ENCODE measurements around the gene TOR2A. TPM values are rescaled to one million over a fixed set of nuclear protein-coding genes. Genes with fewer than 3 reads are reported as not detected.

The TOR2A gene
- polyA plus RNA-seq, 1 donor (not counting 4 experiments of a cell fraction or from before 2014, with no cell fraction given), result 2.3 TPM

DNA sequence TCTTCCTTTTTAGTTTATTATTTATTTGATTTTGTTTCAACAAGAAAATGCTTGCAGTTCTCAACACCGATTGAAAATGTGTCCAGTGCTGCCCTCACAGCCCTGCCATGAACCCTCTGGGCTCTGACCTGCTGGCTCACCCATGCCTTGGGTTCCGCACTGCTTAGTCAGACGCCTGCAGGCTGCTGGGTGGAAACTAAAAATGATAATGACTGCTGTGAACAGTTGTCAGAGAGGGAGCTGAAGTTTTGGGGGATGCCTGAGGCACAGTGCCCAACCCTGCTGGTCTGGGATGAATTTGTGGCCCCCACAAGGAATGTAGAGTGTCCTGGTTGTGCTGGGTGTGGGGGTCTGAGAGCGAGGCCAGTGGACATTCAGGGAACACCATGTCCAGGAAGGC is 50.5 kb downstream of the TOR2A start:
- Histone ChIP-seq H3K4me2 (ENCODE audit: control insufficient read depth, extremely low read depth, insufficient read depth, low read depth, low read length) (no peak overlapping the region), H3K9me1 (ENCODE audit: control insufficient read depth, extremely low read depth, insufficient read depth, low read length) (no peaks in the 10 kb centered on the region), H3K4me3 (ENCODE audit: control insufficient read depth in 2 of 3, extremely low read depth in 1 of 3, insufficient read depth in 2 of 3, low read depth in 1 of 3, low read length in 3 of 3) (no peak overlapping the region), H4K20me1 (ENCODE audit: control insufficient read depth, extremely low read depth, insufficient read depth, low read length) (no peaks in the 10 kb centered on the region), H3K9ac (ENCODE audit: control insufficient read depth, extremely low read depth, insufficient read depth, low read length) (no peak overlapping the region), H3K27ac (ENCODE audit: control insufficient read depth, insufficient read depth, low read length) (no peak overlapping the region), H3K79me2 (ENCODE audit: control insufficient read depth, insufficient read depth, low read length) (no peaks in the 10 kb centered on the region), H3K4me1 (ENCODE audit: control insufficient read depth, extremely low read depth, insufficient read depth, low read length) (peaks cover 3% of the 10 kb centered on the region), H3K27me3 (ENCODE audit: control insufficient read depth, extremely low read depth, insufficient read depth, low read length) (no peaks in the 10 kb centered on the region), H2AFZ (ENCODE audit: control insufficient read depth, low read length) (no peak overlapping the region), H3K9me3 (ENCODE audit: control insufficient read depth, low read depth, low read length) (no peaks in the 10 kb centered on the region), H3K36me3 (ENCODE audit: control insufficient read depth in 2 of 2, extremely low read depth in 1 of 2, insufficient read depth in 2 of 2, low read length in 2 of 2) (peaks cover 22 to 34% of the 10 kb centered on the region in 2 experiments)
- dilution Hi-C loops (cut with MboI; ENCODE audit: extremely low pct_ligation_motif_present, low sequenced_read_pairs), result no loop called here
- TF ChIP-seq, protein P1, sequence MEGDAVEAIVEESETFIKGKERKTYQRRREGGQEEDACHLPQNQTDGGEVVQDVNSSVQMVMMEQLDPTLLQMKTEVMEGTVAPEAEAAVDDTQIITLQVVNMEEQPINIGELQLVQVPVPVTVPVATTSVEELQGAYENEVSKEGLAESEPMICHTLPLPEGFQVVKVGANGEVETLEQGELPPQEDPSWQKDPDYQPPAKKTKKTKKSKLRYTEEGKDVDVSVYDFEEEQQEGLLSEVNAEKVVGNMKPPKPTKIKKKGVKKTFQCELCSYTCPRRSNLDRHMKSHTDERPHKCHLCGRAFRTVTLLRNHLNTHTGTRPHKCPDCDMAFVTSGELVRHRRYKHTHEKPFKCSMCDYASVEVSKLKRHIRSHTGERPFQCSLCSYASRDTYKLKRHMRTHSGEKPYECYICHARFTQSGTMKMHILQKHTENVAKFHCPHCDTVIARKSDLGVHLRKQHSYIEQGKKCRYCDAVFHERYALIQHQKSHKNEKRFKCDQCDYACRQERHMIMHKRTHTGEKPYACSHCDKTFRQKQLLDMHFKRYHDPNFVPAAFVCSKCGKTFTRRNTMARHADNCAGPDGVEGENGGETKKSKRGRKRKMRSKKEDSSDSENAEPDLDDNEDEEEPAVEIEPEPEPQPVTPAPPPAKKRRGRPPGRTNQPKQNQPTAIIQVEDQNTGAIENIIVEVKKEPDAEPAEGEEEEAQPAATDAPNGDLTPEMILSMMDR (optimal IDR thresholded peaks at IDR 0.05 in 1 of 3, IDR thresholded peaks at IDR 0.05 in 1 of 3, conservative IDR thresholded peaks at IDR 0.05 in 1 of 3; ENCODE audit: extremely low read depth in 1 of 3, insufficient read depth in 2 of 3, low read length in 3 of 3), result no peak
- no peak for TF ChIP-seq EZH2 (IDR thresholded peaks at IDR 0.05; ENCODE audit: low read length)
- no peak for DNase-seq (ENCODE audit: low read depth, low spot score)
- no peak for FAIRE-seq

DNA sequence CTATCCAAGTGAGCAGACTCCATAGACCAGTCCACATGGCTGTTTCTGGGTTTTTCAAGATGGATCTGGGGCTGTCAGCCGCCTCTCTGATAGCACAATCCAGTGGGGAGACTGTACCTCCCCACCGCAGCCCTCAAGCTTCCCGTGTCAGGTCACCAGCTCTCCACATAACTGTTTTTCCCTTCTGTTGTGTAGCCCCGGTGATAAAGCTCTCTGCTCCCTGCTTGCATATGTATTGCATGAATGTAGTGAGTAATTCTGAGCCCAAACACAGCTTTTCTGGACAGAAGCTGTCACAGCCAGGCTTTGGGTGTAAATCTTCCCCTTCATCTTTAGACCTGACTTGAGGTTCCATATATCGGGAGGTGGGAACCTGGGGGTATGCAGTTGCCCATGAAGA is 51.4 kb downstream of the TOR2A start:
- no peak overlapping the region for H3K4me3 ChIP-seq (ENCODE audit: control insufficient read depth in 2 of 3, extremely low read depth in 1 of 3, insufficient read depth in 2 of 3, low read depth in 1 of 3, low read length in 3 of 3)
- no peak for FAIRE-seq

More for the DNA sequence above, 51.4 kb downstream of the TOR2A start:
- no peaks in the 10 kb centered on the region for H3K9me3 ChIP-seq (ENCODE audit: control insufficient read depth, low read depth, low read length)
- H3K9me1 ChIP-seq (ENCODE audit: control insufficient read depth, extremely low read depth, insufficient read depth, low read length), result no peaks in the 10 kb centered on the region
- no peak overlapping the region for H2AFZ ChIP-seq (ENCODE audit: control insufficient read depth, low read length)
- dilution Hi-C loops (cut with MboI; ENCODE audit: extremely low pct_ligation_motif_present, low sequenced_read_pairs), result no loop called here
- H3K4me2 ChIP-seq (ENCODE audit: control insufficient read depth, extremely low read depth, insufficient read depth, low read depth, low read length), result no peak overlapping the region
- no peaks in the 10 kb centered on the region for H4K20me1 ChIP-seq (ENCODE audit: control insufficient read depth, extremely low read depth, insufficient read depth, low read length)
- H3K27me3 ChIP-seq (ENCODE audit: control insufficient read depth, extremely low read depth, insufficient read depth, low read length), result no peaks in the 10 kb centered on the region
- no peak for DNase-seq (ENCODE audit: low read depth, low spot score)
- no peak overlapping the region for H3K27ac ChIP-seq (ENCODE audit: control insufficient read depth, insufficient read depth, low read length)
- no peak for TF ChIP-seq EZH2 (IDR thresholded peaks at IDR 0.05; ENCODE audit: low read length)
- TF ChIP-seq, protein P1 (optimal IDR thresholded peaks at IDR 0.05 in 1 of 3, IDR thresholded peaks at IDR 0.05 in 1 of 3, conservative IDR thresholded peaks at IDR 0.05 in 1 of 3; ENCODE audit: extremely low read depth in 1 of 3, insufficient read depth in 2 of 3, low read length in 3 of 3), result no peak
- H3K79me2 ChIP-seq (ENCODE audit: control insufficient read depth, insufficient read depth, low read length), result no peaks in the 10 kb centered on the region
- peaks cover 16 to 29% of the 10 kb centered on the region in 2 experiments for H3K36me3 ChIP-seq (ENCODE audit: control insufficient read depth in 2 of 2, extremely low read depth in 1 of 2, insufficient read depth in 2 of 2, low read length in 2 of 2)
- H3K4me1 ChIP-seq (ENCODE audit: control insufficient read depth, extremely low read depth, insufficient read depth, low read length), result peaks cover 3% of the 10 kb centered on the region
- H3K9ac ChIP-seq (ENCODE audit: control insufficient read depth, extremely low read depth, insufficient read depth, low read length), result no peak overlapping the region
